ENCODE measurements around the gene ZBTB40.

- TF ChIP-seq, protein P1, sequence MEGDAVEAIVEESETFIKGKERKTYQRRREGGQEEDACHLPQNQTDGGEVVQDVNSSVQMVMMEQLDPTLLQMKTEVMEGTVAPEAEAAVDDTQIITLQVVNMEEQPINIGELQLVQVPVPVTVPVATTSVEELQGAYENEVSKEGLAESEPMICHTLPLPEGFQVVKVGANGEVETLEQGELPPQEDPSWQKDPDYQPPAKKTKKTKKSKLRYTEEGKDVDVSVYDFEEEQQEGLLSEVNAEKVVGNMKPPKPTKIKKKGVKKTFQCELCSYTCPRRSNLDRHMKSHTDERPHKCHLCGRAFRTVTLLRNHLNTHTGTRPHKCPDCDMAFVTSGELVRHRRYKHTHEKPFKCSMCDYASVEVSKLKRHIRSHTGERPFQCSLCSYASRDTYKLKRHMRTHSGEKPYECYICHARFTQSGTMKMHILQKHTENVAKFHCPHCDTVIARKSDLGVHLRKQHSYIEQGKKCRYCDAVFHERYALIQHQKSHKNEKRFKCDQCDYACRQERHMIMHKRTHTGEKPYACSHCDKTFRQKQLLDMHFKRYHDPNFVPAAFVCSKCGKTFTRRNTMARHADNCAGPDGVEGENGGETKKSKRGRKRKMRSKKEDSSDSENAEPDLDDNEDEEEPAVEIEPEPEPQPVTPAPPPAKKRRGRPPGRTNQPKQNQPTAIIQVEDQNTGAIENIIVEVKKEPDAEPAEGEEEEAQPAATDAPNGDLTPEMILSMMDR (IDR thresholded peaks at IDR 0.05 in 2 of 3, conservative IDR thresholded peaks at IDR 0.05 in 1 of 3; ENCODE audit: borderline replicate concordance in 1 of 3, insufficient read depth in 1 of 3, low read depth in 2 of 3, low read length in 2 of 3) = no peak
- TF ChIP-seq SP1 (IDR thresholded peaks at IDR 0.05; ENCODE audit: low read depth) (no peak), YY1 (IDR thresholded peaks at IDR 0.05; ENCODE audit: extremely low read depth, insufficient replicate concordance, low read depth, low read length) (no peak), ELF1 (IDR thresholded peaks at IDR 0.05; ENCODE audit: borderline replicate concordance, low read depth) (no peak), JUND (IDR thresholded peaks at IDR 0.05) (no peak)
- TF ChIP-seq, protein P2, sequence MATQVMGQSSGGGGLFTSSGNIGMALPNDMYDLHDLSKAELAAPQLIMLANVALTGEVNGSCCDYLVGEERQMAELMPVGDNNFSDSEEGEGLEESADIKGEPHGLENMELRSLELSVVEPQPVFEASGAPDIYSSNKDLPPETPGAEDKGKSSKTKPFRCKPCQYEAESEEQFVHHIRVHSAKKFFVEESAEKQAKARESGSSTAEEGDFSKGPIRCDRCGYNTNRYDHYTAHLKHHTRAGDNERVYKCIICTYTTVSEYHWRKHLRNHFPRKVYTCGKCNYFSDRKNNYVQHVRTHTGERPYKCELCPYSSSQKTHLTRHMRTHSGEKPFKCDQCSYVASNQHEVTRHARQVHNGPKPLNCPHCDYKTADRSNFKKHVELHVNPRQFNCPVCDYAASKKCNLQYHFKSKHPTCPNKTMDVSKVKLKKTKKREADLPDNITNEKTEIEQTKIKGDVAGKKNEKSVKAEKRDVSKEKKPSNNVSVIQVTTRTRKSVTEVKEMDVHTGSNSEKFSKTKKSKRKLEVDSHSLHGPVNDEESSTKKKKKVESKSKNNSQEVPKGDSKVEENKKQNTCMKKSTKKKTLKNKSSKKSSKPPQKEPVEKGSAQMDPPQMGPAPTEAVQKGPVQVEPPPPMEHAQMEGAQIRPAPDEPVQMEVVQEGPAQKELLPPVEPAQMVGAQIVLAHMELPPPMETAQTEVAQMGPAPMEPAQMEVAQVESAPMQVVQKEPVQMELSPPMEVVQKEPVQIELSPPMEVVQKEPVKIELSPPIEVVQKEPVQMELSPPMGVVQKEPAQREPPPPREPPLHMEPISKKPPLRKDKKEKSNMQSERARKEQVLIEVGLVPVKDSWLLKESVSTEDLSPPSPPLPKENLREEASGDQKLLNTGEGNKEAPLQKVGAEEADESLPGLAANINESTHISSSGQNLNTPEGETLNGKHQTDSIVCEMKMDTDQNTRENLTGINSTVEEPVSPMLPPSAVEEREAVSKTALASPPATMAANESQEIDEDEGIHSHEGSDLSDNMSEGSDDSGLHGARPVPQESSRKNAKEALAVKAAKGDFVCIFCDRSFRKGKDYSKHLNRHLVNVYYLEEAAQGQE (IDR thresholded peaks at IDR 0.05; ENCODE audit: low read depth) = no peak
Observed at GRCh38 chr1:22491995-22492715, 40.5 kb downstream of the ZBTB40 start.

All from HCT116 (cell line).